Left kidney (tissue), 2 donors: ENCODE results near the gene SAMD8. TPM values are rescaled to one million over a fixed set of nuclear protein-coding genes. Genes with fewer than 3 reads are reported as not detected.
"Not testable (repeated sequence)": the region's sequence is repeated elsewhere in the genome, so short reads cannot be mapped to it uniquely, and the experiment has no call there.

ENCODE experiments used
- DNase-seq: peaks from one replicate; pipeline ENCODE4 v3.0.0-alpha.2; 2013
- polyA plus RNA-seq: library from polyadenylated mRNA; unstranded; fragments of 120-200 nt; gene quantifications from one replicate; pipeline ENCODE4 v1.2.1, GENCODE V29; 2013; ENCODE audit not compliant: insufficient read length

The SAMD8 gene
- polyA plus RNA-seq, 1 donor = 16.0 TPM

GRCh38 chr10:75140246-75140645, 28.8 kb downstream of the SAMD8 start:
- DNase-seq = no peak

GRCh38 chr10:75143353-75143752, 31.9 kb downstream of the SAMD8 start:
- DNase-seq = no peak

GRCh38 chr10:75145590-75145989, 34.1 kb downstream of the SAMD8 start:
- DNase-seq = no peak

- no peak for DNase-seq
Measured at GRCh38 chr10:75146780-75147179, 35.3 kb downstream of the SAMD8 start.

GRCh38 chr10:75150656-75151055, 39.2 kb downstream of the SAMD8 start:
- DNase-seq = no peak

GRCh38 chr10:75159519-75159918, 48.1 kb downstream of the SAMD8 start:
- no peak for DNase-seq

- no peak for DNase-seq
Measured at GRCh38 chr10:75165684-75166622, 54.5 kb downstream of the SAMD8 start.

- DNase-seq = no peak
Measured at GRCh38 chr10:75166623-75166972, 55.1 kb downstream of the SAMD8 start.

GRCh38 chr10:75168275-75168674, 56.8 kb downstream of the SAMD8 start:
- no peak for DNase-seq

GRCh38 chr10:75170215-75170614, 58.8 kb downstream of the SAMD8 start:
- no peak for DNase-seq

GRCh38 chr10:75175046-75175445, 63.6 kb downstream of the SAMD8 start:
- DNase-seq = no peak

GRCh38 chr10:75176046-75176445, 64.6 kb downstream of the SAMD8 start:
- no peak for DNase-seq

- DNase-seq = no peak
Measured at GRCh38 chr10:75176736-75177135, 65.3 kb downstream of the SAMD8 start.

- no peak for DNase-seq
Measured at GRCh38 chr10:75179657-75180177, 68.3 kb downstream of the SAMD8 start.

- DNase-seq = no peak
Measured at GRCh38 chr10:75180592-75180991, 69.1 kb downstream of the SAMD8 start.

- no peak for DNase-seq
Measured at GRCh38 chr10:75181073-75181472, 69.6 kb downstream of the SAMD8 start.

GRCh38 chr10:75186310-75186709, 74.9 kb downstream of the SAMD8 start:
- DNase-seq = no peak

- DNase-seq = no peak
Measured at GRCh38 chr10:75187961-75188426, 76.5 kb downstream of the SAMD8 start.

- not testable (repeated sequence) for DNase-seq
Measured at GRCh38 chr10:75188522-75188921, 77.1 kb downstream of the SAMD8 start.

GRCh38 chr10:75189266-75190096, 78.0 kb downstream of the SAMD8 start:
- DNase-seq = no peak

GRCh38 chr10:75191821-75192568, 80.5 kb downstream of the SAMD8 start:
- no peak for DNase-seq

GRCh38 chr10:75194625-75195024, 83.2 kb downstream of the SAMD8 start:
- not testable (repeated sequence) for DNase-seq
